NCI-H774 (cell line): Measurements from ENCODE around the gene PRR33.
"Not testable (repeated sequence)": the region's sequence is repeated elsewhere in the genome, so short reads cannot be mapped to it uniquely, and the experiment has no call there.

Experiments used
- DNase-seq: peaks from one replicate; lab custom pipeline; 2025; lab: John Stamatoyannopoulos, UW

The PRR33 gene

GRCh38 chr11:1875851-1876301 lies 15.8 kb downstream of the PRR33 start:
- not testable (repeated sequence) for DNase-seq

GRCh38 chr11:1875093-1875850 lies 16.4 kb downstream of the PRR33 start:
- DNase-seq, result no peak

- not testable (repeated sequence) for DNase-seq
These were observed 17.1 kb downstream of the PRR33 start for GRCh38 chr11:1874441-1875092.

GRCh38 chr11:1873813-1874150 lies 17.9 kb downstream of the PRR33 start:
- DNase-seq, result not testable (repeated sequence)

- no peak for DNase-seq
These were observed 18.5 kb downstream of the PRR33 start for GRCh38 chr11:1873048-1873812.

GRCh38 chr11:1872267-1872985 lies 19.3 kb downstream of the PRR33 start:
- DNase-seq, result no peak

GRCh38 chr11:1871531-1871930 lies 20.2 kb downstream of the PRR33 start:
- no peak for DNase-seq

- DNase-seq, result no peak
These were observed 20.8 kb downstream of the PRR33 start for GRCh38 chr11:1870721-1871466.

GRCh38 chr11:1870326-1870696 lies 21.4 kb downstream of the PRR33 start:
- DNase-seq, result no peak

GRCh38 chr11:1869427-1870325 lies 22.0 kb downstream of the PRR33 start:
- no peak for DNase-seq

- no peak for DNase-seq
These were observed 22.9 kb downstream of the PRR33 start for GRCh38 chr11:1868636-1869291.

GRCh38 chr11:1868056-1868635 lies 23.5 kb downstream of the PRR33 start:
- no peak for DNase-seq

GRCh38 chr11:1867381-1867780 lies 24.3 kb downstream of the PRR33 start:
- no peak for DNase-seq

GRCh38 chr11:1866776-1867175 lies 24.9 kb downstream of the PRR33 start:
- DNase-seq, result no peak

- no peak for DNase-seq
These were observed 25.5 kb downstream of the PRR33 start for GRCh38 chr11:1866226-1866625.

GRCh38 chr11:1864831-1865665 lies 26.6 kb downstream of the PRR33 start:
- DNase-seq, result no peak

- DNase-seq, result no peak
These were observed 27.5 kb downstream of the PRR33 start for GRCh38 chr11:1864231-1864630.

GRCh38 chr11:1863352-1864216 lies 28.1 kb downstream of the PRR33 start:
- DNase-seq, result peak; percentile 17
